ENCODE measurements around the gene DPYSL4.

Gene DPYSL4

GRCh38 chr10:132199854-132200311, 13.1 kb downstream of the DPYSL4 start:
- H3K79me2 ChIP-seq (ENCODE audit: control insufficient read depth, low read length), result no peaks in the 10 kb centered on the region
- no peak overlapping the region for H3K4me2 ChIP-seq (ENCODE audit: low read length)
- H3K27ac ChIP-seq (ENCODE audit: low read depth, low read length), result no peak overlapping the region
- no peaks in the 10 kb centered on the region for H3K36me3 ChIP-seq (ENCODE audit: control insufficient read depth, low read length)
- H3K27me3 ChIP-seq (ENCODE audit: control insufficient read depth, low read length), result no peaks in the 10 kb centered on the region
- no peaks in the 10 kb centered on the region for H3F3A ChIP-seq (ENCODE audit: control insufficient read depth, insufficient read depth)
- no peak overlapping the region for H3K4me3 ChIP-seq (ENCODE audit: low read length)
- H4K20me1 ChIP-seq (ENCODE audit: control insufficient read depth, insufficient read depth, low read depth, low read length), result no peaks in the 10 kb centered on the region
- TF ChIP-seq CTCF (IDR thresholded peaks at IDR 0.05; ENCODE audit: low read depth, low read length, poor library complexity, severe bottlenecking) (no peak), EZH2phosphoT487 (IDR thresholded peaks at IDR 0.05; ENCODE audit: borderline replicate concordance, low read length) (no peak)
- no peaks in the 10 kb centered on the region for H3K9me2 ChIP-seq (replicated peaks; ENCODE audit: control insufficient read depth, low read length)
- no peaks in the 10 kb centered on the region for H3K4me1 ChIP-seq (ENCODE audit: control insufficient read depth, low read length)
- H3K9me3 ChIP-seq (ENCODE audit: control insufficient read depth, insufficient read depth, low read length), result no peaks in the 10 kb centered on the region

DNA sequence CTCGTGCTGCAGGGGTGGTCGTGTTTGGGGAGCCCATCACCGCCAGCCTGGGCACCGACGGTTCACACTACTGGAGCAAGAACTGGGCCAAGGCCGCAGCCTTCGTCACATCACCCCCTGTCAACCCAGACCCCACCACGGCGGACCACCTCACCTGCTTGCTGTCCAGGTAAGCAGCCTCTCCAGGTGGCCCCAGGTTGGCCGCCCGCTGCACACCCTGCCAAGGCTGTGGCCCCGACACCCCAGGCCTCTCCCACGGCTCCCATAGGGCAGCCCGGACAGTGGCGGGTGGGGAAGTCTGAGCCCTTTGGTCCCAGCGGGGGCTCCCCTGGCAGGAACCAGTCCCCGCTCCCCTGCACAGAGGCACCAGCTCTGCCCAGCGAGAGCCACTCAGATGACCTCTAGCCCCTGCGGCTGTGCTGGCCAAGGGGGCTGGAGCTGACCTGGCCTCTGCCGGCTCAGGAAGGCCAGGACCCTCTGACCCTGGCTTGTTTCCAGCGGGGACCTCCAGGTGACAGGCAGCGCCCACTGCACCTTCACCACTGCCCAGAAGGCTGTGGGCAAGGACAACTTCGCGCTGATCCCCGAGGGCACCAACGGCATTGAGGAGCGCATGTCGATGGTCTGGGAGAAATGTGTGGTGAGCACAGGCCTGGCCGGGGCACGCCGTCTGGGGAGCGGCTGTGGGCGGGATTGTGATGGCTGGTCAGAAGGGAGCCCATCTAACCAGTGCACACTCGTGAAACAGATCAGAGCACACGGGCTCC, 13.8 kb downstream of the DPYSL4 start:
- Histone ChIP-seq H3F3A (ENCODE audit: control insufficient read depth, insufficient read depth) (no peaks in the 10 kb centered on the region), H3K4me2 (ENCODE audit: low read length) (no peak overlapping the region), H3K27me3 (ENCODE audit: control insufficient read depth, low read length) (no peaks in the 10 kb centered on the region), H3K9me2 (replicated peaks; ENCODE audit: control insufficient read depth, low read length) (no peaks in the 10 kb centered on the region), H3K79me2 (ENCODE audit: control insufficient read depth, low read length) (no peaks in the 10 kb centered on the region), H3K27ac (ENCODE audit: low read depth, low read length) (no peak overlapping the region), H4K20me1 (ENCODE audit: control insufficient read depth, insufficient read depth, low read depth, low read length) (no peaks in the 10 kb centered on the region), H3K36me3 (ENCODE audit: control insufficient read depth, low read length) (no peaks in the 10 kb centered on the region), H3K9me3 (ENCODE audit: control insufficient read depth, insufficient read depth, low read length) (no peaks in the 10 kb centered on the region), H3K4me3 (ENCODE audit: low read length) (no peak overlapping the region), H3K4me1 (ENCODE audit: control insufficient read depth, low read length) (no peaks in the 10 kb centered on the region)
- TF ChIP-seq EZH2phosphoT487 (IDR thresholded peaks at IDR 0.05; ENCODE audit: borderline replicate concordance, low read length) (no peak), CTCF (IDR thresholded peaks at IDR 0.05; ENCODE audit: low read depth, low read length, poor library complexity, severe bottlenecking) (no peak)

GRCh38 chr10:132201111-132201969, 14.6 kb downstream of the DPYSL4 start:
- Histone ChIP-seq H4K20me1 (ENCODE audit: control insufficient read depth, insufficient read depth, low read depth, low read length) (no peaks in the 10 kb centered on the region), H3K9me3 (ENCODE audit: control insufficient read depth, insufficient read depth, low read length) (no peaks in the 10 kb centered on the region), H3K27me3 (ENCODE audit: control insufficient read depth, low read length) (no peaks in the 10 kb centered on the region), H3F3A (ENCODE audit: control insufficient read depth, insufficient read depth) (no peaks in the 10 kb centered on the region), H3K9me2 (replicated peaks; ENCODE audit: control insufficient read depth, low read length) (no peaks in the 10 kb centered on the region), H3K4me2 (ENCODE audit: low read length) (no peak overlapping the region), H3K27ac (ENCODE audit: low read depth, low read length) (no peak overlapping the region), H3K79me2 (ENCODE audit: control insufficient read depth, low read length) (no peaks in the 10 kb centered on the region), H3K4me1 (ENCODE audit: control insufficient read depth, low read length) (no peaks in the 10 kb centered on the region), H3K36me3 (ENCODE audit: control insufficient read depth, low read length) (no peaks in the 10 kb centered on the region), H3K4me3 (ENCODE audit: low read length) (no peak overlapping the region)
- no peak for TF ChIP-seq EZH2phosphoT487 (IDR thresholded peaks at IDR 0.05; ENCODE audit: borderline replicate concordance, low read length)
- no peak for TF ChIP-seq CTCF (IDR thresholded peaks at IDR 0.05; ENCODE audit: low read depth, low read length, poor library complexity, severe bottlenecking)
